LNCaP clone FGC (cell line): ENCODE results near the gene CMIP.

Experiments
- DNase-seq: peaks from one replicate; pipeline ENCODE4 v3.0.0-alpha.2; 2011; ENCODE audit warnings: low read depth
- H3K4me3 ChIP-seq: 2 replicates; pipeline ENCODE4 v1.5.1; 2011; ENCODE audit warnings: mild to moderate bottlenecking, low read depth, low read length, control low read depth
- TF ChIP-seq, protein P1 (sequence below): IDR thresholded peaks from 2 replicates; pipeline ENCODE4 v1.5.1; 2012; ENCODE audit warnings: mild to moderate bottlenecking; ENCODE audit not compliant: control insufficient read depth, insufficient read depth; ENCODE audit errors: extremely low read depth

Gene CMIP

GRCh38 chr16:81713796-81714195, 269.2 kb downstream of the CMIP start:
- no peak for DNase-seq
- H3K4me3 ChIP-seq, result no peak overlapping the region
- TF ChIP-seq, protein P1, sequence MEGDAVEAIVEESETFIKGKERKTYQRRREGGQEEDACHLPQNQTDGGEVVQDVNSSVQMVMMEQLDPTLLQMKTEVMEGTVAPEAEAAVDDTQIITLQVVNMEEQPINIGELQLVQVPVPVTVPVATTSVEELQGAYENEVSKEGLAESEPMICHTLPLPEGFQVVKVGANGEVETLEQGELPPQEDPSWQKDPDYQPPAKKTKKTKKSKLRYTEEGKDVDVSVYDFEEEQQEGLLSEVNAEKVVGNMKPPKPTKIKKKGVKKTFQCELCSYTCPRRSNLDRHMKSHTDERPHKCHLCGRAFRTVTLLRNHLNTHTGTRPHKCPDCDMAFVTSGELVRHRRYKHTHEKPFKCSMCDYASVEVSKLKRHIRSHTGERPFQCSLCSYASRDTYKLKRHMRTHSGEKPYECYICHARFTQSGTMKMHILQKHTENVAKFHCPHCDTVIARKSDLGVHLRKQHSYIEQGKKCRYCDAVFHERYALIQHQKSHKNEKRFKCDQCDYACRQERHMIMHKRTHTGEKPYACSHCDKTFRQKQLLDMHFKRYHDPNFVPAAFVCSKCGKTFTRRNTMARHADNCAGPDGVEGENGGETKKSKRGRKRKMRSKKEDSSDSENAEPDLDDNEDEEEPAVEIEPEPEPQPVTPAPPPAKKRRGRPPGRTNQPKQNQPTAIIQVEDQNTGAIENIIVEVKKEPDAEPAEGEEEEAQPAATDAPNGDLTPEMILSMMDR, result no peak

DNA sequence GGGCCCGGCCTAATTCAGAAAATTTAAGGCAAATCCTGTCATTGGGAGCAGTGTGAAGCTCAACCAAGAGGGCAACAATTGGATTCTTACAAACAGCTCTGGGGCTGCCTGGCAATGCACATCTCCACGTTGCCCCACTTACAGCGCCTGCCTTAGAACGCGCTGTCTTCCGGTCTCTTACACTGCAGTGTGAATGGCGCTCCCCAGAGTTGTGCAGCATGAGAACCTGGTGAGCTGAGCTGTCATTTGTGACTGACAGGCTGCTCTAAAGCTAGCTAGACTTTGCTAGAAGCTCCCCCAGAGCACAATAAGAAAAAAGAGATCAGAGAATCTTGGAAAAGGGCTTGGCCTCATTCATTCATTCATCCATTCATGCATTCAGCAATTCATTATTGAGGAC, 270.0 kb downstream of the CMIP start:
- H3K4me3 ChIP-seq, result no peak overlapping the region
- DNase-seq, result no peak
- TF ChIP-seq, protein P1, result no peak

GRCh38 chr16:81715358-81716196, 271.0 kb downstream of the CMIP start:
- H3K4me3 ChIP-seq, result no peak overlapping the region

GRCh38 chr16:81716478-81717225, 272.0 kb downstream of the CMIP start:
- TF ChIP-seq, protein P1, result no peak
- DNase-seq, result no peak
- no peak overlapping the region for H3K4me3 ChIP-seq

More at GRCh38 chr16:81715358-81716196, 271.0 kb downstream of the CMIP start:
- no peak for DNase-seq
- TF ChIP-seq, protein P1, result no peak

- DNase-seq, result no peak
- H3K4me3 ChIP-seq, result no peak overlapping the region
- TF ChIP-seq, protein P1, result no peak
Measured at GRCh38 chr16:81717662-81718189, 273.1 kb downstream of the CMIP start.

DNA sequence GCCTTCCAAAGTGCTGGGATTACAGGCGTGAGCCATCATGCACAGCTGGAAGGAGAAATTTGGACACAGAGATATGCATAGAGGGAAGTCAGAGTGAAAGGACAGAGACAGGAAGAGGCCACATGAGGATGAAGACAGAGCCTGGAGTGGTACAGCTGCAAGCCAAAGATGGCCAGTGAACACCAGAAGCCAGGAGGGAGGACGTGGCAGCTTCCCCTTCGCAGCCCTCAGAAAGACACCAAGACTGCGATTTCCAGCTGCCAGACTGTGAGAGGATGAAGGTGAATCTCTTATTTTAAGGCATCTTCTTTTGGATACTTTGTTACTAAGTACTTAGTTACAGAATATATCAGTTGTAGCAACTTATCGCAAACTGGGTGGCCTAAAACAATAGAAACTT, 274.0 kb downstream of the CMIP start:
- TF ChIP-seq, protein P1, result no peak
- DNase-seq, result no peak
- no peak overlapping the region for H3K4me3 ChIP-seq
